Endometrium (tissue), 2 donors: ENCODE results near the gene SEC14L1.

ENCODE experiments used
- FAIRE-seq: peaks from 2 replicates; lab custom pipeline; 2012; peaks lifted over from hg19 to GRCh38; lab: Jason Lieb, UNC
- donor health status: control.
- donor health status: control.

Gene SEC14L1

GRCh38 chr17:77193653-77194052, 52.9 kb downstream of the SEC14L1 start:
- no peak for FAIRE-seq

GRCh38 chr17:77194179-77194578, 53.4 kb downstream of the SEC14L1 start:
- FAIRE-seq, result no peak

GRCh38 chr17:77196251-77196650, 55.5 kb downstream of the SEC14L1 start:
- FAIRE-seq, result no peak

- no peak for FAIRE-seq
Observed at GRCh38 chr17:77197115-77197514, 56.3 kb downstream of the SEC14L1 start.

GRCh38 chr17:77200711-77201110, 59.9 kb downstream of the SEC14L1 start:
- FAIRE-seq, result no peak

- no peak for FAIRE-seq
Observed at GRCh38 chr17:77203436-77203835, 62.7 kb downstream of the SEC14L1 start.

- no peak for FAIRE-seq
Observed at GRCh38 chr17:77203846-77204245, 63.1 kb downstream of the SEC14L1 start.

- FAIRE-seq, result no peak
Observed at GRCh38 chr17:77204536-77204935, 63.8 kb downstream of the SEC14L1 start.

GRCh38 chr17:77205396-77206125, 64.8 kb downstream of the SEC14L1 start:
- no peak for FAIRE-seq

- no peak for FAIRE-seq
Observed at GRCh38 chr17:77206158-77206956, 65.6 kb downstream of the SEC14L1 start.

- no peak for FAIRE-seq
Observed at GRCh38 chr17:77207689-77208216, 67.0 kb downstream of the SEC14L1 start.

GRCh38 chr17:77208217-77208808, 67.5 kb downstream of the SEC14L1 start:
- FAIRE-seq, result no peak

- no peak for FAIRE-seq
Observed at GRCh38 chr17:77208856-77209255, 68.1 kb downstream of the SEC14L1 start.

- FAIRE-seq, result no peak
Observed at GRCh38 chr17:77209330-77209748, 68.6 kb downstream of the SEC14L1 start.

GRCh38 chr17:77210331-77210730, 69.6 kb downstream of the SEC14L1 start:
- FAIRE-seq, result no peak

GRCh38 chr17:77210946-77211541, 70.3 kb downstream of the SEC14L1 start:
- FAIRE-seq, result no peak

- FAIRE-seq, result no peak
Observed at GRCh38 chr17:77211681-77212080, 70.9 kb downstream of the SEC14L1 start.

GRCh38 chr17:77212081-77212832, 71.5 kb downstream of the SEC14L1 start:
- no peak for FAIRE-seq

GRCh38 chr17:77212833-77213777, 72.3 kb downstream of the SEC14L1 start:
- FAIRE-seq, result no peak

- FAIRE-seq, result no peak
Observed at GRCh38 chr17:77213778-77214132, 73.0 kb downstream of the SEC14L1 start.

GRCh38 chr17:77214328-77214727, 73.6 kb downstream of the SEC14L1 start:
- FAIRE-seq, result no peak
